VCaP (cell line): ENCODE results near the gene MITF.

Experiments
- H3K27ac ChIP-seq: fragments of 450-650 bp; 2 replicates; pipeline ENCODE4 v1.5.1; 2017
- CTCF ChIP-seq: fragments of 450-650 bp; conservative IDR thresholded peaks from 2 replicates; pipeline ENCODE4 v1.5.1; 2017; ENCODE audit warnings: mild to moderate bottlenecking, moderate library complexity

The MITF gene

GRCh38 chr3:69807674-69808073, 68.4 kb downstream of the MITF start:
- H3K27ac ChIP-seq, result no peak overlapping the region
- no peak for TF ChIP-seq CTCF

GRCh38 chr3:69809076-69809835, 70.0 kb downstream of the MITF start:
- TF ChIP-seq CTCF, result no peak
- H3K27ac ChIP-seq, result no peak overlapping the region

GRCh38 chr3:69811452-69812401, 72.5 kb downstream of the MITF start:
- TF ChIP-seq CTCF, result no peak

GRCh38 chr3:69815970-69816369, 76.7 kb downstream of the MITF start:
- no peak for TF ChIP-seq CTCF
- H3K27ac ChIP-seq, result no peak overlapping the region

More at GRCh38 chr3:69811452-69812401, 72.5 kb downstream of the MITF start:
- H3K27ac ChIP-seq, result no peak overlapping the region

GRCh38 chr3:69817988-69818387, 78.7 kb downstream of the MITF start:
- H3K27ac ChIP-seq, result no peak overlapping the region
- no peak for TF ChIP-seq CTCF

GRCh38 chr3:69819282-69819681, 80.0 kb downstream of the MITF start:
- no peak for TF ChIP-seq CTCF
- H3K27ac ChIP-seq, result no peak overlapping the region

GRCh38 chr3:69821133-69821532, 81.9 kb downstream of the MITF start:
- no peak for TF ChIP-seq CTCF
- no peak overlapping the region for H3K27ac ChIP-seq
